HG03432 (cell line): ENCODE measurements around the gene UBAP2.
"Not testable (repeated sequence)": the region's sequence is repeated elsewhere in the genome, so short reads cannot be mapped to it uniquely, and the experiment has no call there.

Source experiments
- ATAC-seq: cut with Tn5 transposase; IDR thresholded peaks from one replicate; pipeline ENCODE4 v1.9.1; 2021; ENCODE audit warnings: mild to moderate bottlenecking, moderate library complexity; ENCODE audit not compliant: unreplicated experiment

UBAP2 gene

DNA sequence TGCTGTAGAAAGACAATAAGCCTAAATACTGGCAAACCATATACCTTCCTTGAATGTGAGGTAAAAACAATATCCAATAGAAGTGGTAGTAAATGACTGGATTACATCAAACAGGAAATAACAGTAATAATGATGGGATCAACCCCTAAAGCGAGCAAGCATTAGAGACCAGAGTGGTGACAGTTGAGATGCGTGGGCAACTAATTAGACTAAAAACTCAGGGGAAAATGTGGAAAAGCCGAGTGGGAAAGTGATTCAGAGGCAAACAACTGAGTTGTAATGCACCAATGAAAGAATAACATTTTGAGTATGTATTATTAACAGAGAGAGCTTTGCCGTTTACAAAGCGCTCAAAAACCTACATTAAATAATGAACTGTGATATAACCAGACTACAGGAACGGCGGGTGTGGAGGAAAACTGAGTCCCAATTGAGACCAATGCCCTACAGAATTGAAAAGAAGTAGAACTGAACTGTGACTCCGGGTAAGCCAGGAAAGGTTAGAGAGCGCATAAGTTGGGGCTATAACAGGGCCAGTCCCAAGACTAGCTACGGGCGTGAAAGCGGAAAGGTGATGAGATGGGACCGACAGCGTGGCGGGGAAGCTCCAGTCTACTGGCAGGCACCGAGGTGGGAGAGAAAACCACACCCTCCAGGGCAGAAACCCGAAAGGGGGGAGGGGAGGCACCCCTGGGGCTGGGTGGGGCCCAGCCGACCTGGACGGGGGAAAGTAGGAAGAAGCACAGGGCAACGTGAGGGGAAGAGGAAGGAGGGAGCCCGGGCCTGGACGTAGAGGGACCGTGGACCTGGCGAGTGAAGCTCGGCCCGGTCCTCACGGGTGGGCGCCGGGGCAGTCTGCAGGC, 592 bp downstream of the UBAP2 start:
- peak; percentile 38 for ATAC-seq

- no peak for ATAC-seq
These were observed 1.8 kb downstream of the UBAP2 start for GRCh38 chr9:34046784-34047379.

GRCh38 chr9:34045903-34046302, 2.8 kb downstream of the UBAP2 start:
- ATAC-seq: no peak

- ATAC-seq: not testable (repeated sequence)
These were observed 6.6 kb downstream of the UBAP2 start for GRCh38 chr9:34042074-34042473.

GRCh38 chr9:34038851-34039250, 9.8 kb downstream of the UBAP2 start:
- ATAC-seq: not testable (repeated sequence)

DNA sequence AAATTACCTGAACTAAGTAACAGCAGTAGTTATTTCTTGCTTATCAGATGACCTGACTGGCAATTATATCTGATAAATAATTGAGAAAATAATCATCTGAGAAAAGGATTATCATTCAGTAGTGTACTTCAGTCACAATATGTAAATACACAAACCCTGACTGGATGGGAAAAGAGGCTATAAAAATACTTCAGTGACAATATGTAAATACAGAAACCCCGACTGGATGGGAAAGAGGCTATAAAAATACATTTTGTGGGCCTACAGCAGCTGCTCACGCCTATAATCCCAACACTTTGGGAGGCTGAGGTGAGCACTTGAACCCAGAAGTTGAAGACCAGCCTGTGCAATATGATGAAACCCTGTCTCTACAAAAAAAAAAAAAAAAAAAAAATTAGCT, 11.1 kb downstream of the UBAP2 start:
- no peak for ATAC-seq

- no peak for ATAC-seq
These were observed 12.1 kb downstream of the UBAP2 start for GRCh38 chr9:34036625-34037024.

GRCh38 chr9:34035656-34036055, 13.0 kb downstream of the UBAP2 start:
- no peak for ATAC-seq

GRCh38 chr9:34034698-34035065, 14.0 kb downstream of the UBAP2 start:
- no peak for ATAC-seq

- no peak for ATAC-seq
These were observed 16.1 kb downstream of the UBAP2 start for GRCh38 chr9:34032631-34033030.

- no peak for ATAC-seq
These were observed 20.7 kb downstream of the UBAP2 start for GRCh38 chr9:34027845-34028574.

GRCh38 chr9:34025811-34026210, 22.9 kb downstream of the UBAP2 start:
- ATAC-seq: no peak

DNA sequence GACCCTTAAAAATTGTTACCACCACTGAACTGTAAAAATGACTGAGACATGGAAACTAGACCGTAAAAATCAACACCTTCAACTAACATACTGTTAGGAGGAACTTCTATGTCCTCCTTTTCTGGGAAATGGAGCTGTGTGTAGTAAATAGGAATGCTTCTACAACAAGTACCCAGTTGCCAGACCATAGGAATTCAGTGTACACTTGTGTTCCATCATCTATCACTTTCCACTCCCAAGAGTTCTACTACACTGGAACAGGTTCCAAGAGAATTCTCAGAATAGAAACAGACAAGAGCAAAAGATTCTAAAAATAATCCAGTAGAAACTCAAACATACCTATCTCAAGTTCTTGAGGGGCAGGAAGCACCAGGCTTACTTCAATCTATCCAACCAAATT, 23.6 kb downstream of the UBAP2 start:
- no peak for ATAC-seq

GRCh38 chr9:34024476-34024875, 24.2 kb downstream of the UBAP2 start:
- not testable (repeated sequence) for ATAC-seq

DNA sequence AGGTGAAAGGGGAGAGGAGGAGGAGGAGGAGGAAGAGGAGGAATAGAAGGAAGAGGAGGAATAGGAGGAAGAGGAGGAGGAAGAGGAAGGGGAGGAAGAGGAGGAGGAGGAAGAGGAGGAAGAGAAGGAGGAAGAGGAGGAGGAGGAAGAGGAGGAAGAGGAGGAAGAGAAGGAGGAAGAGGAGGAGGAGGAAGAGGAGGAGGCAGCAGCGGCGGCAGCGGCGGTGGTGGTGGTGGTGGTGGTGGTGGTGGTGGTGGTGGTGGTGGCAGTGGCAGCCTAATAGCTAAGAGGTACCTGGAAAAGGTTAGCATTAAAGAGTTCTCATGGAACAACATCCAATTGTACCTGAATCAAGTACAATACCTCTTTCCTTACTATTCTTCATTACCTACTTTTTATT, 32.5 kb downstream of the UBAP2 start:
- ATAC-seq: no peak

DNA sequence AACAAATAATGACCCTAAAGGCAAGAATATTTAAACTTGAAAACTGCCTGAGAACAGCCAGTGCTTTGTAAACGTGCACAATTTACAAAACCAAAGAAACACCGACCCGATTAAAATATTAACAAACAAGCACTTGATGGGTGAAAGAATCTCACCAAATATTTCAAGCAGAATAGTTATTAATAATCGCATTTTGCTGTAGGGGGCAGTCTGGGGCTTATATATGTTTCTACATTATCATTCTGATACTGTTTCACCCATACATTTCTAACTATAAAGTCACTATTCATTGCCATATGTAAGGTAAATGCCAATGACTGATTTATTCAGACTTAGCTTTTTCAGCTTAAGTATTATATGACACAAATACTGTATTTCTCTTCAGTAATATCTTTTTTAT, 37.7 kb downstream of the UBAP2 start:
- ATAC-seq: no peak

DNA sequence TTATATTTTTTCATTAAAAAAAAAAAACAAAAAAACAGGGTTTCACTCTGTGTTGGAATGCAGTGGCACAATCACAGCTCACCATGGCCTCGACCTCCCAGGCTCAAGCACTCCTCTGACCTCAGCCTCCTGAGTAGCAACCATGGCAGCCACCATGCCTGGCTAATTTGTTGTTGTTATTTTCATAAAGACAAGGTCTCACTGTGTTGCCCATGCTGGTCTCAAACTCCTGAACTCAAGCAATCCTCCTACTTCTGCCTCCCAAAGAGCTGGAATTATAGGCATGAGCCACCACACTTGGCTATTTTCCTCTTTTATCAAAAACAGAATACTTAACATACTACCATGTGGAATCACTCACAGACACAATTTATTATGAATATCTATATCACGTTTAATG, 46.7 kb downstream of the UBAP2 start:
- no peak for ATAC-seq

DNA sequence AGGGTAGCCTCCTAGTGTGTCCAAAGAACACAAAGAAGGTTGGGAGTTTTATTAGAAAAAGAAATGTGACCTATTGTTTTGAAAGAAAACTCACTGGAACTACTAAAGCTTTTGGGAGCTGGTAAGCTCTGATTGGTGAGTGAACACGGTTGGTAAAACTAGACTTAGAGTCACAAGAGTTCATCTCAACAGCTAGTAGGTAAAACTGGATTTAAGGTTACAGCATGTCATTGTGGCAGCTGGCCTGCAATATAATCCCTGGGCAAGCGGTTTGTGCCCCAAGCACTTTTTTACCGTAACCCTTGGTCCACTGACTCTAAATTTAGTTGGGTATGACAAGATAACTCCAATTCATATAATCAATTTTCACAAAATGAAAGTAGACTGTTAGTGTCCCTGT, 47.4 kb downstream of the UBAP2 start:
- no peak for ATAC-seq

DNA sequence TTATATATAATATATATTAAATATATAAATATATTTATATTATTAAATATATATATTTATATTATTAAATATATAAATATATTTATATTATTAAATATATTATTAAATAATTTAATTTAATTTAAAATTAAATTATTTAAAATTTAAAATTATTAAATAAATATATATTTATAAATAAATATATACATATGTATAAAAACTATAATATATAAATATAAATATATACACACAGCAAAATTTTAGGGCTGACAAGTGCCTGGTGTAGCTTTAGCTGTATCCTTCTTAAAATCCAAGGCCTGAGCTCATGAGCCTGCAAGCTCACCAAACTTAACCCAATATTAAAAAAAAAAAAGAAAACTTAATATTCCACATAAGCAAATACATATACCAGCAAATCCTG, 53.2 kb downstream of the UBAP2 start:
- no peak for ATAC-seq

- no peak for ATAC-seq
These were observed 55.6 kb downstream of the UBAP2 start for GRCh38 chr9:33993104-33993503.

- no peak for ATAC-seq
These were observed 56.1 kb downstream of the UBAP2 start for GRCh38 chr9:33992632-33993031.
